HG03135 (cell line): ENCODE measurements around the gene FBXO4.
A peak's percentile ranks its signal among the peaks of the same experiment; 100 is the strongest.
"Not testable (repeated sequence)": the region's sequence is repeated elsewhere in the genome, so short reads cannot be mapped to it uniquely, and the experiment has no call there.

Experiments used
- ATAC-seq: cut with Tn5 transposase; IDR thresholded peaks from one replicate; pipeline ENCODE4 v1.9.1; 2021; ENCODE audit warnings: mild to moderate bottlenecking, moderate library complexity; ENCODE audit not compliant: unreplicated experiment

FBXO4 gene

DNA sequence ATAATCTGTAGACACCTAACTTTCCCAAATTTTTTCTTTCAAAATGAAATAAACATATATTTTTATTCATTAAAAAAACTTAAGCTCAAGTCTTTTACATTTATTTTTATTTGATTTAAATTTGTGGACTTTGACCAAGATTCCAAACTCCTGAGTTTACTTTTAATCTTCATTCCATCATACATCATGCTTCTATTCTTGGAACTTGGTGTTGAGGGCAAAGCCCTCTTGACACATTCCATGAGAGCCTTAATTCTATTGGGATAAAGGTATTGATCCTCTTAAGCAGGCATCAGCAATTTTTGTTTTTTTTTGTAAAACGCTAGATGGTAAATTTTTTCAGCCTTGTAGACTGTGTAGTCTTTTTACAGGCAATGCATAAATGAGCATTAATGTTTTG, 53.6 kb downstream of the FBXO4 start:
- ATAC-seq: no peak

DNA sequence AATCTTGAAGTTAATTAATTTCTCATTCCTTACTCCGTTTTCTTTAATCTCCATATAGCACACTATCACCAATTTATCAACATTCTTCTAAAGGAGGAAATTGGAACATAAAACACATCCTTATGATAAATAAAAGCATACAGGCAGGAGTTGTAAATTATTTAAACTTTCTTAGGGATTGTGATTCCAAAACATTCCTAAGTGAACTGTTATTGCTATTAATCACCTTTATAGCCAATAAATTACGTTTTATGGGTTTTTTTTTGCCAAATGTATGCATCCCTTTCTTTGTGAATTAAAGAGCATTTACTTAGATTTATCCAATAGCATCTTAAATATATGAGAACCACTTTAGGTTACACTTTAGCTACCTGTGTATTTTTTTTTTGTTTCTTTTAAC, 55.3 kb downstream of the FBXO4 start:
- no peak for ATAC-seq

DNA sequence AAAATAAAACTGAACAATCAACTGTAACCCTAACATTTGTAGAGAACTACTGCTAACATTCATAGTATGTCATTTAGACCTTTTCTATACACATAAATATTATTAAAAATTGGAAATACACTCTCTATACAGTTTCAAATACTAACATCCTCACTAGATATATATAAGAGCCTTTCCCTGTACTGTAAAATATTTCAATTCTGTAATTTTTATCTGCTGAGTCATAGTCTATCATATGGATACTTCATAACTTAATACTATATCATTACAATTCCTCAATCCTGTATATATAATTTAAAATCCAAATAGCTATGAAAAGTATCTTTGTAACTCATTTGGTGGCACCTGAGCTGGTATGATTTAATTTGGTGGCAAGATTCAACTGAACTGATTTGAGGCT, 55.8 kb downstream of the FBXO4 start:
- ATAC-seq: no peak

DNA sequence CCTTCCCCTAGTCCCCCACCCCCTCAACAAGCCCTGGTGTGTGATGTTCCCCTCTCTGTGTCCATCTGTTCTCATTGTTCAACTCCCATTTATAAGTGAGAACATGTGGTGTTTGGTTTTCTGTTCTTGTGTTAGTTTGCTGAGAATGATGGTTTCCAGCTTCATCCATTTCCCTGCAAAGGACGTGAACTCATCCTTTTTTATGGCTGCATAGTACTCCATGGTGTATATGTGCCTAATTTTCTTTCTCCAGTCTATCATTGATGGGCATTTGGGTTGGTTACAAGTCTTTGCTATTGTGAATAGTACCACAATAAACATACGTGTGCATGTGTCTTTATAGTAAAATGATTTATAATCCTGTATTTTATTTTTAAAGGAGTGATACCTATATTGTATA, 57.8 kb downstream of the FBXO4 start:
- ATAC-seq: not testable (repeated sequence)

DNA sequence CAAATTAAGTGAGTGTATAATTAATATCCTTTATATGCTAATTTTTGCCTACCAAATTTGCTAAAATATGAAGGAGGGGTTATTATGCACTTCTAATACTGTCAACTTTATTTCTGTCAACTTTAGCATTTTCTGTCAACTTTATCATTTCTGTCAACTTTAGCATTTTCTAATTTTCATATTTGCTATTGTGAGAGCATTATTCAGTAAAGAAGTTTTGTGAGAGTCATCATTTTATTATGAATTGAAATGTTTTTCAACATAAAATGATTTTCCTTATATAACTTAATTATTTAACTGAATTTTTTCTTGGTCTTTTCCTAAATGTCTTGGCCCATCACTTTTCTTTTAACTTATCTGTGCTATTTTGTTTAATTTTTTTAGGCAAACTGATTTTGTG, 58.2 kb downstream of the FBXO4 start:
- ATAC-seq: no peak

DNA sequence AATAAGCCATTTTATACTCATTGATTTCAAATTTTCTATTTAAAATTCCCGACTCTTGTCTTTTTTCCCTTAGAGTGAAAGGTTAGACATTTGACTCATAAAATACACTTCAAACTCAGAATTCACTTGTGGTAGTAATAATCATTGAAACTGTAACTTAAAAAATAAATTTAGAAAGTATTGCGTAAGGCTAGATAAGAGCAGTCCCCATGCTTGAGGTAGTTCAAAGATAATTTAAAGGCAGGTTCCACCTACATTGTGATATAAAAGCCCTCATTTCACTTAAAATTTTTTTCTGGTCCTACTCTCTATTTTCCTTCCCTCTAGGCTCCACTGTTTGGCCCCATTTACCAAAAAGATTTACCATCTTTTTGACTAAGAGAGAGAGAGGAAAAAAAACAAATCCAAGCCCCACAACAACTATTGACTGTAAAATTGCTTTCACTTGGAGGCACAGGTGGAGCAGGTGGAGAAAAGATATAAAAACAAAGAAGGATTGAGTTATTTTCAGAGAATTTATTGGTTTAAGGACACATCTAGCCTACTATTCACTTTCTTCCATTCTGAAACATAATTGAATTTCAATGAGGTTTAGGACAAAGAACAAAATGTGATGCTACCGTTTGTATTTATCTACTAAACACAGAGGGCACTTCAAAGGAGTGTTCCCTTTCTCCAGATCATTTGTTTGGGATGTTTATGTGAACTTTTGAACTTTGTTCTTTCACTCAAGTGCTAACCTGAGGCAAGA, 61.0 kb downstream of the FBXO4 start:
- ATAC-seq: peak; percentile 55
